HepG2 (cell line): ENCODE data around the gene POLA2. TPM values are rescaled to one million over a fixed set of nuclear protein-coding genes. Genes with fewer than 3 reads are reported as not detected.

Experiments
- CREM ChIP-seq, 2 experiments: sonication (generic) in 1 of 2; formaldehyde crosslinking in 1 of 2; IDR thresholded peaks; 2 replicates each; pipeline versions ENCODE4 v1.4.0 to v1.6.1; 2016 to 2020; ENCODE audit warnings: antibody characterized with exemption in 1 of 2, mild to moderate bottlenecking in 1 of 2, missing genetic modification reagents in 1 of 2
- DR1 ChIP-seq: sonication (generic); formaldehyde crosslinking; IDR thresholded peaks from 2 replicates; pipeline ENCODE4 v1.8.0; 2021; ENCODE audit warnings: mild to moderate bottlenecking, missing genetic modification reagents, inconsistent platforms
- FOSL2 ChIP-seq: sonication (generic); formaldehyde crosslinking; IDR thresholded peaks from 2 replicates; pipeline ENCODE4 v1.4.0; 2020; ENCODE audit warnings: missing genetic modification reagents
- ISX ChIP-seq: sonication (generic); formaldehyde crosslinking; conservative IDR thresholded peaks from 2 replicates; pipeline ENCODE4 v1.5.0; 2020; ENCODE audit warnings: missing genetic modification reagents
- KAT2B ChIP-seq: fragments of 150-350 bp; IDR thresholded peaks from 2 replicates; pipeline ENCODE4 v1.6.1; 2014; ENCODE audit warnings: low read depth, low read length, borderline replicate concordance
- KAT7 ChIP-seq: IDR thresholded peaks from 2 replicates; pipeline ENCODE4 v1.6.1; 2018; ENCODE audit warnings: borderline replicate concordance, missing compliant biosample characterization
- MIER3 ChIP-seq: IDR thresholded peaks from 2 replicates; pipeline ENCODE4 v1.6.1; 2016; ENCODE audit warnings: missing compliant biosample characterization, borderline replicate concordance
- NCOR1 ChIP-seq: fragments of 200-600 bp; sonication (generic); IDR thresholded peaks from 2 replicates; pipeline ENCODE4 v1.7.0; 2017; ENCODE audit warnings: antibody characterized with exemption, low read length, borderline replicate concordance
- NFE2 ChIP-seq: sonication (generic); formaldehyde crosslinking; IDR thresholded peaks from 2 replicates; pipeline ENCODE4 v1.4.0; 2020; ENCODE audit warnings: missing genetic modification reagents
- PAX8 ChIP-seq: sonication (generic); formaldehyde crosslinking; IDR thresholded peaks from 2 replicates; pipeline ENCODE4 v1.8.0; 2022; ENCODE audit warnings: mild to moderate bottlenecking, missing genetic modification reagents, borderline replicate concordance
- PHF21A ChIP-seq: sonication (generic); formaldehyde crosslinking; IDR thresholded peaks from 2 replicates; pipeline ENCODE4 v1.5.0; 2020; ENCODE audit warnings: mild to moderate bottlenecking, missing genetic modification reagents
- PPARG ChIP-seq: conservative IDR thresholded peaks from 2 replicates; pipeline ENCODE4 v1.6.1; 2016; ENCODE audit warnings: missing biosample characterization, missing genetic modification reagents
- TBX2 ChIP-seq: sonication (generic); formaldehyde crosslinking; IDR thresholded peaks from 2 replicates; pipeline ENCODE4 v1.5.0; 2020; ENCODE audit warnings: missing genetic modification reagents, mild to moderate bottlenecking, borderline replicate concordance
- TOE1 ChIP-seq: sonication (generic); formaldehyde crosslinking; IDR thresholded peaks from 2 replicates; pipeline ENCODE4 v1.4.0; 2020; ENCODE audit warnings: mild to moderate bottlenecking, missing genetic modification reagents
- U2AF2 ChIP-seq: fragments of 200-400 bp; formaldehyde crosslinking; IDR thresholded peaks from 2 replicates; pipeline ENCODE4 v1.6.1; 2017; ENCODE audit warnings: low read depth, mild to moderate bottlenecking, low read length
- ZBTB8A ChIP-seq: sonication (generic); formaldehyde crosslinking; IDR thresholded peaks from 2 replicates; pipeline ENCODE4 v1.4.0; 2020; ENCODE audit warnings: mild to moderate bottlenecking, low read depth, missing genetic modification reagents, borderline replicate concordance
- ZC3H4 ChIP-seq: sonication (generic); formaldehyde crosslinking; IDR thresholded peaks from 2 replicates; pipeline ENCODE4 v1.4.0; 2020; ENCODE audit warnings: missing genetic modification reagents, borderline replicate concordance
- ZNF792 ChIP-seq: IDR thresholded peaks from 2 replicates; pipeline ENCODE4 v1.6.1; 2016
- ZNF841 ChIP-seq: sonication (generic); formaldehyde crosslinking; IDR thresholded peaks from 2 replicates; pipeline ENCODE4 v1.8.1; 2023; ENCODE audit warnings: missing genetic modification reagents, borderline replicate concordance
- ZNF879 ChIP-seq: sonication (generic); formaldehyde crosslinking; IDR thresholded peaks from 2 replicates; pipeline ENCODE4 v1.8.1; 2023; ENCODE audit warnings: missing genetic modification reagents
- ZSCAN31 ChIP-seq: sonication (generic); formaldehyde crosslinking; IDR thresholded peaks from 2 replicates; pipeline ENCODE4 v1.5.0; 2020; ENCODE audit warnings: low read depth, mild to moderate bottlenecking, missing genetic modification reagents
- ZZZ3 ChIP-seq: sonication (generic); formaldehyde crosslinking; IDR thresholded peaks from 2 replicates; pipeline ENCODE4 v1.4.0; 2020; ENCODE audit warnings: missing genetic modification reagents, mild to moderate bottlenecking, borderline replicate concordance
- polyA plus RNA-seq, 8 experiments: library from polyadenylated mRNA; depleted of rRNA in 3 of 8; stranded (reverse) in 7 of 8; unstranded in 1 of 8; fragments of >200 nt; fragmentation: Illumina TruSeq in 4 of 8; extraction: Trizol in 4 of 8; gene quantifications; 2 replicates each; pipeline versions ENCODE4 v1.2.1 to v1.2.3, GENCODE V29; 2011 to 2016; ENCODE audit warnings: low read depth in 4 of 8, missing spikeins in 1 of 8, mixed read lengths in 1 of 8; ENCODE audit not compliant: insufficient read depth in 1 of 8
- total RNA-seq, 5 experiments: library from RNA; depleted of rRNA; stranded (reverse); fragments of >200 nt; fragmentation: Illumina TruSeq; extraction: Trizol; gene quantifications; 2 replicates each; pipeline ENCODE4 v1.2.3, GENCODE V29; 2016; ENCODE audit warnings: low read depth in 1 of 5
- TF ChIP-seq, protein P1 (sequence below): sonication (generic); formaldehyde crosslinking; IDR thresholded peaks from 2 replicates; pipeline ENCODE4 v1.5.1; 2020; ENCODE audit warnings: missing genetic modification reagents, mild to moderate bottlenecking, borderline replicate concordance
- TF ChIP-seq, protein P2 (sequence below): sonication (generic); formaldehyde crosslinking; IDR thresholded peaks from 2 replicates; pipeline ENCODE4 v1.9.0; 2022; ENCODE audit warnings: low read depth, missing genetic modification reagents
- TF ChIP-seq, protein P3 (sequence below): sonication (generic); formaldehyde crosslinking; IDR thresholded peaks from 2 replicates; pipeline ENCODE4 v1.4.0; 2020; ENCODE audit warnings: missing genetic modification reagents; ENCODE audit errors: not compliant biosample characterization
- TF ChIP-seq, protein P4 (sequence below): sonication (generic); formaldehyde crosslinking; IDR thresholded peaks from 2 replicates; pipeline ENCODE4 v1.8.0; 2023; ENCODE audit warnings: mild to moderate bottlenecking, missing genetic modification reagents

The POLA2 gene
- total and polyA plus RNA-seq, 2 of the 13 experiments (the other 11 are each of a cell fraction or from before 2014, with no cell fraction given), result 9.7 to 15.6 TPM

DNA sequence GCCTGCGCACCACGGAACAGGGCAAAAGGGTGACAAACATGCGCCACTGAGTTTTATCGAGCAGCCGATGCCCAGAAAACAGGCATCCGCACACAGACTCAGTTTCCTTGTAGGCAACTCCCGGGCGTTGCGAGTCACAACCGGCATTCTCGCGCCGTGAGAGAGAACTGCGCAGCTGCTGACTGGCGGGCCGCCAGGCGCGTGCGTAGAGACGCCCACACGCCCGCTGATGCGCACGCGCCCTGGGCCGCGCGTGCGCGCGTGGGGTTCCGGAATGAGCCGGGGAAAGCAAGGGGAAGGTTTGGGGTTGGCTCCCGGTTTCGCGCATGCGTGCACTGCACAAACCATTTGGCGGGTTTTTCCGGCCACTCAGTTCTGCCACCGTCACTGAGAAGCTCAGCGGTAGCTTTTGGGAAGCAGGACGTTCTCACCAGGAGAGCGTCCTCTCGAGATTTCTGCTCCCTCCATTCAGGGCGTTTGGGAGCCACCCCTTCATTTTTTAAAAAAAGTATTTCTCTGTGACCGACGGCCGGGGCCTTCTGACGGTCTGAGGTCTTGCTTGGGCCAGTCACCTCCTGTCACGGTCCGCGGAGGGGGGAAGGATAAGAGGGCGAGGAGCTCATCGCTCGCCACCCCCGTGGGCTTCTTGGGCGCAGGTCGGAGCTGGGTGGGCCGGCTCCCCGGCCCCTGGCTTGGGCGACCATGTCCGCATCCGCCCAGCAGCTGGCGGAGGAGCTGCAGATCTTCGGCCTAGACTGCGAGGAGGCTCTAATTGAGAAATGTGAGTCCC, at the start of gene POLA2 (continued):
- TF ChIP-seq ZBTB8A, result no peak
- TF ChIP-seq PAX8 (CRISPR knock-in tag), result 0 out of 2 replicates have a peak, but pooled peaks have one; percentile 25
- peak; percentile 71; the same call in 1 of the 2 replicates for TF ChIP-seq PHF21A (CRISPR knock-in tag)
- TF ChIP-seq ZNF792 (CRISPR knock-in tag), result no peak
- no peak for TF ChIP-seq U2AF2
- no peak for TF ChIP-seq ZC3H4 (CRISPR knock-in tag)
- TF ChIP-seq, protein P1, sequence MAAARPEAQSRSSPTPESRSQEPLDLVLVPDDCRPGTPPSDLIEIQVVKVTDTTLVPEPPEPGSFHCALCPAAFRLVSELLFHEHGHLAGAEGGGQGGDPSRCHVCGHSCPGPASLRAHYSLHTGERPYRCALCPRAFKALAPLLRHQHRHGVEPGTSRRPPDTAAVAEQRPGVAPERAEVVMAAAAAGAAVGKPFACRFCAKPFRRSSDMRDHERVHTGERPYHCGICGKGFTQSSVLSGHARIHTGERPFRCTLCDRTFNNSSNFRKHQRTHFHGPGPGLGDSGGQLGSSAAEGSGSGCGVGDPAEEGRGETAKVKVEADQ (CRISPR knock-in tag), result peak; percentile 61; the same call in 1 of the 2 replicates
- 0 out of 2 replicates have a peak, but pooled peaks have one; percentile 35 for TF ChIP-seq ZZZ3
- no peak for TF ChIP-seq NFE2 (CRISPR knock-in tag)
- no peak for TF ChIP-seq DR1 (CRISPR knock-in tag)
- TF ChIP-seq KAT7 (CRISPR knock-in tag), result peak; percentile 65; the same call in 1 of the 2 replicates
- no peak for TF ChIP-seq ZNF841 (CRISPR knock-in tag)
- TF ChIP-seq, protein P2, sequence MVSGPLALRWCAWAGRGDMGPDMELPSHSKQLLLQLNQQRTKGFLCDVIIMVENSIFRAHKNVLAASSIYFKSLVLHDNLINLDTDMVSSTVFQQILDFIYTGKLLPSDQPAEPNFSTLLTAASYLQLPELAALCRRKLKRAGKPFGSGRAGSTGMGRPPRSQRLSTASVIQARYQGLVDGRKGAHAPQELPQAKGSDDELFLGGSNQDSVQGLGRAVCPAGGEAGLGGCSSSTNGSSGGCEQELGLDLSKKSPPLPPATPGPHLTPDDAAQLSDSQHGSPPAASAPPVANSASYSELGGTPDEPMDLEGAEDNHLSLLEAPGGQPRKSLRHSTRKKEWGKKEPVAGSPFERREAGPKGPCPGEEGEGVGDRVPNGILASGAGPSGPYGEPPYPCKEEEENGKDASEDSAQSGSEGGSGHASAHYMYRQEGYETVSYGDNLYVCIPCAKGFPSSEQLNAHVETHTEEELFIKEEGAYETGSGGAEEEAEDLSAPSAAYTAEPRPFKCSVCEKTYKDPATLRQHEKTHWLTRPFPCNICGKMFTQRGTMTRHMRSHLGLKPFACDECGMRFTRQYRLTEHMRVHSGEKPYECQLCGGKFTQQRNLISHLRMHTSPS (CRISPR knock-in tag), result no peak
- no peak for TF ChIP-seq MIER3 (CRISPR knock-in tag)
- no peak for TF ChIP-seq NCOR1
- TF ChIP-seq CREM (IDR thresholded peaks at IDR 0.05), result peak; percentile 6; the same call in 1 of the 2 replicates
- TF ChIP-seq CREM (CRISPR knock-in tag; IDR thresholded peaks at IDR 0.05), result no peak
- TF ChIP-seq, protein P3, sequence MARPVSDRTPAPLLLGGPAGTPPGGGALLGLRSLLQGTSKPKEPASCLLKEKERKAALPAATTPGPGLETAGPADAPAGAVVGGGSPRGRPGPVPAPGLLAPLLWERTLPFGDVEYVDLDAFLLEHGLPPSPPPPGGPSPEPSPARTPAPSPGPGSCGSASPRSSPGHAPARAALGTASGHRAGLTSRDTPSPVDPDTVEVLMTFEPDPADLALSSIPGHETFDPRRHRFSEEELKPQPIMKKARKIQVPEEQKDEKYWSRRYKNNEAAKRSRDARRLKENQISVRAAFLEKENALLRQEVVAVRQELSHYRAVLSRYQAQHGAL (CRISPR knock-in tag), result no peak
- TF ChIP-seq ZNF879 (CRISPR knock-in tag), result peak; percentile 86; the same call in 1 of the 2 replicates
- no peak for TF ChIP-seq KAT2B
- TF ChIP-seq ZSCAN31 (CRISPR knock-in tag), result 0 out of 2 replicates have a peak, but pooled peaks have one; percentile 52
- TF ChIP-seq PPARG, result no peak
- peak; percentile 31; the same call in 1 of the 2 replicates for TF ChIP-seq TBX2 (CRISPR knock-in tag)
- TF ChIP-seq, protein P4, sequence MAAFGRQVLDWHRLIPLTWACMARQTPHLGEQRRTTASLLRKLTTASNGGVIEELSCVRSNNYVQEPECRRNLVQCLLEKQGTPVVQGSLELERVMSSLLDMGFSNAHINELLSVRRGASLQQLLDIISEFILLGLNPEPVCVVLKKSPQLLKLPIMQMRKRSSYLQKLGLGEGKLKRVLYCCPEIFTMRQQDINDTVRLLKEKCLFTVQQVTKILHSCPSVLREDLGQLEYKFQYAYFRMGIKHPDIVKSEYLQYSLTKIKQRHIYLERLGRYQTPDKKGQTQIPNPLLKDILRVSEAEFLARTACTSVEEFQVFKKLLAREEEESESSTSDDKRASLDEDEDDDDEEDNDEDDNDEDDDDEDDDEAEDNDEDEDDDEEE (CRISPR knock-in tag), result 0 out of 2 replicates have a peak, but pooled peaks have one; percentile 29
- no peak for TF ChIP-seq TOE1
- no peak; the same call in 1 of the 2 replicates for TF ChIP-seq FOSL2 (CRISPR knock-in tag)
- no peak for TF ChIP-seq ISX (CRISPR knock-in tag)
